Mammary epithelial cell (primary cell): ENCODE measurements around the gene NOC2L.

Source experiments
- CTCF ChIP-seq, 2 donors: IDR thresholded peaks in 1 of 2; conservative IDR thresholded peaks in 1 of 2; 2 replicates each; pipeline ENCODE4 v1.5.1; 2011 to 2012; ENCODE audit warnings: inconsistent platforms in 2 of 2, low read length in 2 of 2, mild to moderate bottlenecking in 2 of 2, control low read depth in 1 of 2, low read depth in 1 of 2; ENCODE audit not compliant: insufficient read depth in 1 of 2; ENCODE audit errors: extremely low read depth in 1 of 2
- EZH2 ChIP-seq: IDR thresholded peaks from 2 replicates; pipeline ENCODE4 v1.6.1; 2012; ENCODE audit warnings: low read length, inconsistent platforms, borderline replicate concordance

- TF ChIP-seq CTCF (conservative IDR thresholded peaks at IDR 0.05 in 1 of 2, IDR thresholded peaks at IDR 0.05 in 1 of 2; ENCODE audit: extremely low read depth in 1 of 2, insufficient read depth in 1 of 2, low read depth in 1 of 2, low read length in 2 of 2) (no peak), EZH2 (no peak)
Observed at GRCh38 chr1:978835-979743, 20.0 kb upstream of the NOC2L start.
